ENCODE data around the gene FDX1. TPM values are rescaled to one million over a fixed set of nuclear protein-coding genes. Genes with fewer than 3 reads are reported as not detected.

FDX1 gene
- total RNA-seq, 1 experiment from 2014 or later: 29.9 TPM

DNA sequence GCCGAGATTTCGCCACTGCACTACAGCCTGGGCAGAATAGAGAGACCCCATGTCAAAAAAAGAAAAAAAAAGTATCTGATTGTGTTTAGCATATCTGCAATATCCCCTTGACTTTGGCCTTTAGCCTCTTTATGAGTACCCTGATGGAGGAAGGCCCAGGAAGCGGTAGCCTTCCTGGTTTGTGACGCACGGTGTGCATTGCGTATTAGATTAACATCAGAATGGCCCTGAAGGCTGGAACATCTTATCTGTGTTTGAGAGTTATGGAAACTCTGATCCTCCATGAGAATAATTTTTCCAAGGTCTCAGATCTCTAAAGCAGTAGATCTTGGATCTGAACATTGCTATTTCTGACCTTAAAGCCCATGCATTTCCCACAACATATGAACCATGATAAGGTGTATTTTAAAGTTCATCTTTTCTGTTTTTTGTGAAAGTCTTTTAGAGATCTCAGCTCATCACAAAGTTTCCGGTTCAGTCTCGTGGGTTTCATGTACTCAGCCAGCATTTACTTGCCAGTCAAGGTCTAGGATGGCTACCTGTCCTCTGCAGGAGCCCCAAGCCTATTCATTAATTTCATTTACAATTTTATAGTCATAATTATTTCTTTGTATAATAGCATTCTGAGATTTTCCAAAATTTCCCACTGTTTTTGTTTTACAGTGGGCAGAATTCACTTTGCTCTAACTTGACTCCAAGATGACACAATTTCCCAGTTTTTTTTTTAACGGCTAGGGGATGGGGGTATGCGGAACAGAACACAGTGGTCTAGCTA is 605 bp upstream of the FDX1 start:
- Histone ChIP-seq H3K4me1 (peaks cover 38% of the 10 kb centered on the region), H3K4me3 (ENCODE audit: low read depth, low read length) (peak overlapping the region; percentile 61), H3K27me3 (replicated peaks; ENCODE audit: control insufficient read depth, insufficient read depth, low read length) (no peaks in the 10 kb centered on the region), H3K9me3 (no peaks in the 10 kb centered on the region), H3K36me3 (ENCODE audit: control insufficient read depth, insufficient read depth, low read length) (no peaks in the 10 kb centered on the region)
- intact Hi-C loops (cut with micrococcal nuclease; ENCODE audit: unreplicated experiment): loop anchor here (2.0 kb wide), 1 partner anchor 20 kb away; no protein-coding TSS in a partner anchor
- Mint-ChIP-seq H3K4me3 (ENCODE audit: unreplicated experiment) (peak overlapping the region; percentile 100), H3K27ac (ENCODE audit: unreplicated experiment) (no peak overlapping the region), H3K9me3 (ENCODE audit: unreplicated experiment) (no peaks in the 10 kb centered on the region), H3K4me1 (ENCODE audit: low read depth, unreplicated experiment) (peaks cover 51% of the 10 kb centered on the region), H3K27me3 (ENCODE audit: insufficient read depth, unreplicated experiment) (no peaks in the 10 kb centered on the region), H3K36me3 (ENCODE audit: insufficient read depth, unreplicated experiment) (peaks cover 10% of the 10 kb centered on the region)
- no peak for DNase-seq
- ChIA-PET POLR2A (interaction anchor here (0.8 to 0.9 kb wide), 2 partner anchors 133 to 931 kb away, joined by 3 to 4 read pairs; partner anchors contain the start of gene RDX), CTCF (interaction anchor here (0.5 to 4.6 kb wide), 7 partner anchors 10 to 232 kb away, joined by 3 to 27 read pairs (median 4); no protein-coding TSS in a partner anchor)
- BruUV-seq (replicated peaks): TSS peak; percentile 69
- TF ChIP-seq, protein P1, sequence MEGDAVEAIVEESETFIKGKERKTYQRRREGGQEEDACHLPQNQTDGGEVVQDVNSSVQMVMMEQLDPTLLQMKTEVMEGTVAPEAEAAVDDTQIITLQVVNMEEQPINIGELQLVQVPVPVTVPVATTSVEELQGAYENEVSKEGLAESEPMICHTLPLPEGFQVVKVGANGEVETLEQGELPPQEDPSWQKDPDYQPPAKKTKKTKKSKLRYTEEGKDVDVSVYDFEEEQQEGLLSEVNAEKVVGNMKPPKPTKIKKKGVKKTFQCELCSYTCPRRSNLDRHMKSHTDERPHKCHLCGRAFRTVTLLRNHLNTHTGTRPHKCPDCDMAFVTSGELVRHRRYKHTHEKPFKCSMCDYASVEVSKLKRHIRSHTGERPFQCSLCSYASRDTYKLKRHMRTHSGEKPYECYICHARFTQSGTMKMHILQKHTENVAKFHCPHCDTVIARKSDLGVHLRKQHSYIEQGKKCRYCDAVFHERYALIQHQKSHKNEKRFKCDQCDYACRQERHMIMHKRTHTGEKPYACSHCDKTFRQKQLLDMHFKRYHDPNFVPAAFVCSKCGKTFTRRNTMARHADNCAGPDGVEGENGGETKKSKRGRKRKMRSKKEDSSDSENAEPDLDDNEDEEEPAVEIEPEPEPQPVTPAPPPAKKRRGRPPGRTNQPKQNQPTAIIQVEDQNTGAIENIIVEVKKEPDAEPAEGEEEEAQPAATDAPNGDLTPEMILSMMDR (IDR thresholded peaks at IDR 0.05; ENCODE audit: insufficient read depth in 1 of 2, low read depth in 1 of 2, low read length in 1 of 2, severe bottlenecking in 1 of 2, unreplicated experiment in 1 of 2): no peak

DNA sequence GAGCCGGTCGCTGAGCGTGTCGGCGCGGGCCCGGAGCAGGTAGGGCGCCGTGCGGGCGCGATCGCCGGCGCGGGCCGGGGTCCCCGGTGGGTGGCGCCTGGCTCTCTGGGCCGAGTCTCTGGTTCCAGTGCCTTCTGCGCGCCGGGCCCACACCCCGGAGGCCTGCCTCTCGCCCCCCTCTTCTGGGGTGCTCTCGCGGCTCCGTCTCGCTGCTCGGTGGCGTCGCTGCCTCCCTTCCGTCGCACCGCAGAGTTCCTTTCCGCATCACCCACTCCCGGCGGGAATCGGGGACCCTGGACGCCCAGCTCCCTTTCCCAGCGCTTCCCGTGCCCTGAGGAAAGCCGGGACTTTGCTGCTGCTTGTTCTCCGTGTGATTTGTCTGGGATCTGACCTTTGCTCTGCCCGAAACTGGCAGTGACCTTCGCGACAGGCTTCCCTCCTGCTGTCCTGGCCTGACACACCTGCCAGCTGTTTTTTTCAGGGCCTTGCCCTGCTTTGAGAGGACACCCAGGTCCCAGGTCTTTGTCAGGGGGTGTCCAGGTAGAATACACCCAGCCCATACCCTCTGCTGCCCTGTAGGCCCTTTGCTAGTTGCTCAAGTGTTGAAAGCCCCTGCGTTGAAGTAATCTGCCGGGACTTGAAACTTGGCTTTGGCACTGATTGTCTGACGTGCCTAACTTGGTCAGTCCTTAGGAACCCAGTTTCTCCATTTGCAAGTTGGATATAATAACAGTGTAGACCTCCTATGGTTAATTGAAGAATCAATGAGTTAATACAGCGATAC is 711 bp downstream of the FDX1 start:
- Mint-ChIP-seq H3K4me1 (ENCODE audit: low read depth, unreplicated experiment) (peaks cover 44% of the 10 kb centered on the region), H3K36me3 (ENCODE audit: insufficient read depth, unreplicated experiment) (peaks cover 10% of the 10 kb centered on the region), H3K27me3 (ENCODE audit: insufficient read depth, unreplicated experiment) (no peaks in the 10 kb centered on the region), H3K4me3 (ENCODE audit: unreplicated experiment) (peak overlapping the region; percentile 100), H3K27ac (ENCODE audit: unreplicated experiment) (peak overlapping the region; percentile 99), H3K9me3 (ENCODE audit: unreplicated experiment) (no peaks in the 10 kb centered on the region)
- intact Hi-C loops (cut with micrococcal nuclease; ENCODE audit: unreplicated experiment): loop anchor here (2.0 to 5.0 kb wide), 4 partner anchors 132 to 338 kb away; partner anchors contain the start of gene ZC3H12C
- ChIA-PET POLR2A (interaction anchor here (0.6 kb wide), 1 partner anchor 485 kb away, joined by 3 read pairs; no protein-coding TSS in a partner anchor), CTCF (interaction anchor here (0.8 to 4.6 kb wide), 3 partner anchors 53 to 229 kb away, joined by 3 to 27 read pairs (median 11); no protein-coding TSS in a partner anchor)
- TSS peak; percentile 37 for BruUV-seq (replicated peaks)
- Histone ChIP-seq H3K27me3 (replicated peaks; ENCODE audit: control insufficient read depth, insufficient read depth, low read length) (no peaks in the 10 kb centered on the region), H3K4me3 (ENCODE audit: low read depth, low read length) (peak overlapping the region; percentile 61), H3K4me1 (peaks cover 35% of the 10 kb centered on the region), H3K36me3 (ENCODE audit: control insufficient read depth, insufficient read depth, low read length) (no peaks in the 10 kb centered on the region), H3K9me3 (no peaks in the 10 kb centered on the region)
- TF ChIP-seq, protein P1 (IDR thresholded peaks at IDR 0.05; ENCODE audit: insufficient read depth in 1 of 2, low read depth in 1 of 2, low read length in 1 of 2, severe bottlenecking in 1 of 2, unreplicated experiment in 1 of 2): no peak
- DNase-seq: peak in 1 of 2 experiments; percentile 72

Data from Caco-2 (cell line).